Skeletal muscle tissue (tissue), 4 donors: ENCODE results near the gene CPZ. TPM values are rescaled to one million over a fixed set of nuclear protein-coding genes. Genes with fewer than 3 reads are reported as not detected.

Experiments used
- H3K27ac ChIP-seq: one replicate; pipeline ENCODE4 v1.7.0; 2013; ENCODE audit warnings: mild to moderate bottlenecking, low read depth, low read length, inconsistent platforms
- H3K27me3 ChIP-seq, 3 donors: one replicate each; pipeline ENCODE4 v1.7.0; 2013; ENCODE audit warnings: low read length in 3 of 3; ENCODE audit not compliant: control insufficient read depth in 3 of 3, insufficient read depth in 3 of 3
- H3K36me3 ChIP-seq, 3 donors: one replicate each; pipeline ENCODE4 v1.7.0; 2013; ENCODE audit warnings: low read length in 3 of 3; ENCODE audit not compliant: control insufficient read depth in 3 of 3, insufficient read depth in 3 of 3
- H3K4me1 ChIP-seq, 3 donors: one replicate each; pipeline ENCODE4 v1.7.0; 2013; ENCODE audit warnings: low read length in 3 of 3, mild to moderate bottlenecking in 3 of 3; ENCODE audit not compliant: control insufficient read depth in 3 of 3, insufficient read depth in 3 of 3
- H3K4me3 ChIP-seq, 3 donors: one replicate each; pipeline ENCODE4 v1.7.0; 2013; ENCODE audit warnings: low read length in 3 of 3
- H3K9ac ChIP-seq, 3 donors: one replicate each; pipeline ENCODE4 v1.7.0; 2013; ENCODE audit warnings: low read length in 3 of 3, mild to moderate bottlenecking in 3 of 3, moderate library complexity in 2 of 3, low read depth in 1 of 3
- H3K9me3 ChIP-seq, 3 donors: one replicate each; pipeline ENCODE4 v1.7.0; 2013; ENCODE audit warnings: low read length in 3 of 3; ENCODE audit not compliant: control insufficient read depth in 3 of 3
- total RNA-seq: library from RNA; depleted of rRNA; stranded (reverse); fragments of >200 nt; gene quantifications from one replicate; pipeline ENCODE4 v1.2.3, GENCODE V29; 2014
- donor health status: Osteomylitis.

The CPZ gene
- 11.5 TPM for total RNA-seq

- Histone ChIP-seq H3K4me3 (no peak within 1 kb of the TSS), H3K4me1 (peaks cover 3 to 7% (median 4%) of the 10 kb centered on the region in 3 donors), H3K36me3 (no peaks in the 10 kb centered on the region), H3K27me3 (peaks cover 54 to 61% (median 54%) of the 10 kb centered on the region in 3 donors), H3K9me3 (no peaks in the 10 kb centered on the region), H3K9ac (no peak within 1 kb of the TSS), H3K27ac (no peak within 1 kb of the TSS)
Observed at GRCh38 chr4:8592366-8593263, at the start of gene CPZ. Gene CPZ (plus strand): TSS chr4:8592765. CDS start chr4:8592834, 69 bp downstream.

GRCh38 chr4:8542776-8543525 lies 49.6 kb upstream of the CPZ start:
- Histone ChIP-seq H3K9ac (no peak overlapping the region), H3K27ac (no peak overlapping the region), H3K27me3 (peaks cover 0 to 4% (median 3%) of the 10 kb centered on the region in 3 donors), H3K9me3 (no peaks in the 10 kb centered on the region), H3K4me1 (no peaks in the 10 kb centered on the region), H3K4me3 (no peak overlapping the region), H3K36me3 (no peaks in the 10 kb centered on the region)

GRCh38 chr4:8543623-8544022 lies 48.9 kb upstream of the CPZ start:
- Histone ChIP-seq H3K4me3 (no peak overlapping the region), H3K9ac (no peak overlapping the region), H3K36me3 (no peaks in the 10 kb centered on the region), H3K4me1 (no peaks in the 10 kb centered on the region), H3K27ac (no peak overlapping the region), H3K9me3 (no peaks in the 10 kb centered on the region), H3K27me3 (peaks cover 0 to 4% (median 3%) of the 10 kb centered on the region in 3 donors)

- Histone ChIP-seq H3K4me3 (no peak overlapping the region), H3K9ac (no peak overlapping the region), H3K36me3 (no peaks in the 10 kb centered on the region), H3K27me3 (peaks cover 0 to 3% (median 2%) of the 10 kb centered on the region in 3 donors), H3K9me3 (no peaks in the 10 kb centered on the region), H3K4me1 (no peaks in the 10 kb centered on the region), H3K27ac (no peak overlapping the region)
Observed at GRCh38 chr4:8544282-8544681, 48.3 kb upstream of the CPZ start.

GRCh38 chr4:8544741-8545438 lies 47.7 kb upstream of the CPZ start:
- Histone ChIP-seq H3K36me3 (no peaks in the 10 kb centered on the region), H3K4me3 (no peak overlapping the region), H3K27me3 (peaks cover 0 to 3% (median 0%) of the 10 kb centered on the region in 3 donors), H3K4me1 (no peaks in the 10 kb centered on the region), H3K9me3 (no peaks in the 10 kb centered on the region), H3K9ac (no peak overlapping the region), H3K27ac (no peak overlapping the region)

- H3K27me3 ChIP-seq: peaks cover 0 to 3% (median 0%) of the 10 kb centered on the region in 3 donors
- no peak overlapping the region for H3K4me3 ChIP-seq
- H3K4me1 ChIP-seq: no peaks in the 10 kb centered on the region
- H3K27ac ChIP-seq: no peak overlapping the region
- H3K36me3 ChIP-seq: no peaks in the 10 kb centered on the region
- no peaks in the 10 kb centered on the region for H3K9me3 ChIP-seq
- H3K9ac ChIP-seq: no peak overlapping the region
Observed at GRCh38 chr4:8545439-8545765, 47.2 kb upstream of the CPZ start.

- peaks cover 0 to 3% (median 0%) of the 10 kb centered on the region in 3 donors for H3K27me3 ChIP-seq
- H3K27ac ChIP-seq: no peak overlapping the region
- no peaks in the 10 kb centered on the region for H3K36me3 ChIP-seq
- H3K4me3 ChIP-seq: no peak overlapping the region
- H3K4me1 ChIP-seq: no peaks in the 10 kb centered on the region
- no peak overlapping the region for H3K9ac ChIP-seq
- no peaks in the 10 kb centered on the region for H3K9me3 ChIP-seq
Observed at GRCh38 chr4:8546766-8547107, 45.8 kb upstream of the CPZ start.

GRCh38 chr4:8547108-8547911 lies 45.3 kb upstream of the CPZ start:
- Histone ChIP-seq H3K27me3 (peaks cover 0 to 3% (median 0%) of the 10 kb centered on the region in 3 donors), H3K27ac (no peak overlapping the region), H3K9me3 (no peaks in the 10 kb centered on the region), H3K4me3 (no peak overlapping the region), H3K36me3 (no peaks in the 10 kb centered on the region), H3K9ac (no peak overlapping the region), H3K4me1 (no peaks in the 10 kb centered on the region)

GRCh38 chr4:8547912-8548730 lies 44.4 kb upstream of the CPZ start:
- Histone ChIP-seq H3K4me3 (no peak overlapping the region), H3K9me3 (no peaks in the 10 kb centered on the region), H3K36me3 (no peaks in the 10 kb centered on the region), H3K9ac (no peak overlapping the region), H3K4me1 (no peaks in the 10 kb centered on the region), H3K27ac (no peak overlapping the region), H3K27me3 (peaks cover 0 to 3% (median 0%) of the 10 kb centered on the region in 3 donors)
